Fibroblast of skin of right quadriceps (primary cell): Measurements from ENCODE around the gene TTC6.

Experiments used
- DNase-seq: peaks from one replicate; pipeline ENCODE4 v3.0.0-alpha.2; 2013

TTC6 gene

GRCh38 chr14:37586797-37587130 lies 8.7 kb upstream of the TTC6 start:
- no peak for DNase-seq

DNA sequence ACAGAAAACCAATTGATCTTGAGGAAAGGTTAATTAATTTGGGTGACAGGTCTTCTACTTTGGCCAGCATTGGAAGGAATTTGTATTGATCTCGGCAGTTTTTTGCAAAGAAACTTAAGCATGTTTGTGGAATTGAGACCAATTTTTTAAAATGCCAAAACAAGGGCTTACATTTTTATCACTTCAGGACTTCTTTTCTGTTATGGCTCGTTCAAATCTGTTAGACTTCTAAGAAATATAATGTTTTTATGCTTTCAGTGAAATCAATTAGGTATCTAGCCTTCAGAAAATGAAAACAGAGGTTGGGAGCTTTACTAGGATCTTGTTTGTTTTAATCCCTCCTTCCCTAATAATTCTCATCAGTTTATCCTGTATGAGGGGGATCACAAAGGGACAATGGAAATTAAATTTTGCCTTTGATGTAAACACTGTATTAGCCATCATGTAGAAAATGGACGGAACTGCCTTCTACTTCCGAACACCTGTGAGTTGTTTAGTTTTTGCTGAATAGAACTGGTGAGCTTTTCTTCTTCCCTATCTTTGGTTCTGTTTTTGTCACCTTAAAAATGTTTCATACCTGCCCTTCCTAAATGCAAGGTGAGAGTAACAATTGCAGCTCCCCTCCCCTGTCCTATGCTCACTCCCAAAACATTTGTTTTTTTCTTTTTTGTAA lies 8.2 kb upstream of the TTC6 start:
- no peak for DNase-seq

GRCh38 chr14:37587881-37588666 lies 7.4 kb upstream of the TTC6 start:
- DNase-seq = no peak

- DNase-seq = no peak
These were observed 6.8 kb upstream of the TTC6 start for GRCh38 chr14:37588667-37588955.

- DNase-seq = no peak
These were observed 6.3 kb upstream of the TTC6 start for GRCh38 chr14:37588956-37589714.

DNA sequence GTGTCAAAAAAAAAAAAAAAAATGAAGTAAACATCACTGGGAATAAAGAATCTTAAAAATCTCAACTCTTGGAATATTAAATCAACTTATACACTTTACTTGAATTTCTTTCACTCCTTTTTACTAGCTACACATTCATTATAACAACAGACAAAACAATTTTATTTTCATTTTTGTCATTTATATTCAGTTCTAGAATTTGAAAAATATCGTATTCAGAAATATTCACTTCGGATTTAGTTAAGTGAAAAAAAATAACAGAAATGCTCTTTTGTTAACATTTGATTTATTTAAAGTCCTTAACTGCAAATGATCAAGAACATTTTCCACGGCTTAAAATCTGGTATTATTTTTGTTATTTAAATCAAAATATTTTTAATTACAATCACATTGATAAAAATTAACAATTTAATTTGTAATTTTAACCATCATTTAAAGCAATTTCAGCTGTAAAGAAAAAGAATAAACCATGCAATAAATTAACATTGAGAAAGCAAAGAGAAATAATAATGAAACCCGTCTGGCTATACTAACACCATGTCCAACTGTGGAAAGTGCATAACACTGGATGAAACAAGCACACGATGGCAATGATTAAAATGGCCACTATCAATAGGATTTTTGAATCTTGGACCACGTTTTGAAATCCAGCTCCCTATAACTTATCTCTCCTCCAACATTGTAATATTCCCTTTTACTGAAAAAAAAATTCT lies 5.6 kb upstream of the TTC6 start:
- no peak for DNase-seq

GRCh38 chr14:37590428-37591139 lies 4.8 kb upstream of the TTC6 start:
- DNase-seq = no peak

- no peak for DNase-seq
These were observed 4.0 kb upstream of the TTC6 start for GRCh38 chr14:37591311-37591940.

DNA sequence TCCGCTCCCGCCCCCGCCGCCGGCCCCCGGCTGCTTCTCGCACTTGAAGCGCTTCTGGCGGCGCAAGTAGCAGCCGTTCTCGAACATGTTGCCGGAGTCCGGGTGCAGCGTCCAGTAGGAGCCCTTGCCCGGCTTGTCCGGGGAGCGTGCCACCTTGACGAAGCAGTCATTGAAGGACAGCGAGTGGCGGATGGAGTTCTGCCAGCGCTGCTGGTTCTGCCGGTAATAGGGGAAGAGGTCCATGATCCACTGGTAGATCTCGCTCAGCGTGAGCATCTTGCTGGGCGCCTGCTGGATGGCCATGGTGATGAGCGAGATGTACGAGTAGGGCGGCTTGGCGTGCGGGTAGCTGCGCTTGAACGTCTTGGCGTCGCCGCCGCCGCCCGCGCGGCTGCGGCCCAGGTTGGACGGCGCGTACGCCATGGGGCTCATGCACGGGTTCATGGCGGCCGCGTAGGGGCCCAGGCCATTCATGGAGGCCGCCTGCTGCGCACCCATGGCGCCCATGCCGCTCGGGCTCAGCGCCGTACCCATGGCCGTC lies 3.4 kb upstream of the TTC6 start:
- no peak for DNase-seq

DNA sequence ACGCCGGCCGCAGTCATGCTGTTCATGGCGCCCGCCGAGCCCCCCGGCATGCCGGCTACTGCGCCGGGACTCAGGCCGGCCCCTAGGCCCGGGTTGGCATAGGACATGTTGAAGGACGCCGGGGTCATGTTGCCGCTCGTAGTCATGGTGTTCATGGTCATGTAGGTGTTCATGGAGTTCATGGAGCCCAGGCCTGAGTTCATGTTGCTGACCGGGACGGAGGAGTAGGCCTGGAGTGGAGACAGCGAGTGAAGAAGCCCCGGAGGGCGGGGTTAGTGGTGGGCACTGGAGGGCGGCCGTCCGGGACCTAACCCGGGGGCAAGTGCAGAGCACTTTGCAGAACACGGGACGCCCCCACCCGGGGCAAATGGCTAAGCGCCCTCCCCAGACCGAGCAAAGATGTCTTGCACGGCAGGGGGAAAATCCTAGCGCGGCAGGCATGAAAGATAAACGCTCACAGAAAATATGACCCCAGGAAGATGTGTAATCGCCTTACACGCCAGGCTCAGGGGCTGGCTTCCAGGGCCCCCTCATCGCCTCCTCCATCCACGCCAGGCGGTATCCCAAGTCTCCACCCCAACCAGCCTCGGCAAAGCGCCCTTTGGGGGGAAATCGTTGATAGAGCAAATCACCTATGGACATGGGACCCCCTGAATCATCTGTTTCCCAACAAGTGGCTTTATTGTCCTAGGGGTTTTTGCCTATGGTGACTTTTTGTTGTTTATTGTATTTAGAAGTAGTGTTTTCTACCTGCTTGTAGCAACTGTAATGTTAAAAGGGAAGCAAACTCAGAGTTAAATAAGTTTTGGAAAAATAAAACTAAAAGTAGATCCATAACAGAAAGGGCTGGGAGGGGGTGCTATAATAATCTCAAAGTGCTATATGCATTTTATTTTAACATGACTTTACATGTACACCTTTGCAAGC lies 2.7 kb upstream of the TTC6 start:
- no peak for DNase-seq

GRCh38 chr14:37593511-37594237 lies 1.8 kb upstream of the TTC6 start:
- no peak for DNase-seq

GRCh38 chr14:37594238-37594970 lies 1.0 kb upstream of the TTC6 start:
- DNase-seq = peak; percentile 77

DNA sequence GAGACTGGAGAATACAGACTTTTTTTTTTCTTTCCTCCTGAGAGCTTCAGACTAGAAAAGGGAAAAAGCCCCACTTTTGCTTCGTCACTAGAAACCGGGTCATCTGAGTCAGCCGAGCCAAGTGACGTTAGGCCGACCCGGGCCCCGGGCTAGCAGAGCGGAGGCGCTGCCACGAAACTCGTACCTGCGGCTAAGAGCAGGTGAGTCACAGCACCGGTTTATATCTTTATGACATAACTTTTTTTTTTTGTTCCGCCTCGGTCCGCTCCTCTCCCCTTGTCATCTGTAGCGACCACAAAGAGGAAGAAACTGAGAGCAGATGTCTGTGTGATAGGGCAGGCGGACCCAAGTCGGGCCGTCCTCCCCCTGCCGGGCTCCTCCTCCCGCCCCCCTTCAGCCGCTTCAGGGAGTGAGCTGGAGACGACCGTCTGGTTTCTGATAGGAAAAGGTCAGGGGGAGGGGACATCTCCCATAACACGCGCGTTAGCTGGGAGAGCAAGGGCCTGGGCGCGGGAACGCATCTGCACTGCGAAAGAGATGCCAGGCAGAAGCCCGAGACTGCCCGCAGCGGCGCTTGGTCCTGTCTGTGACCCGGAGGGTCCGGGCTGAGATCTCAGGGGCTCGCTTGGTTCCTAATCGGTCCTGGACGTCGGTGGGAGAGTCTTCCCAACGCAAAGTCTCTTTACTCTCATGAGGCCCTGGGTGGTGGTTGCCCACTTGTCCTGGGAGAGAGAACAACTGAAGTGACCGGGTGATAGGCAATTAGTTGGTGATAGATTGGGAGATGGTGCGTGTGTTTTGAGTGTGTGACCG lies 586 bp downstream of the TTC6 start:
- no peak for DNase-seq

GRCh38 chr14:37596790-37597472 lies 1.5 kb downstream of the TTC6 start:
- no peak for DNase-seq

DNA sequence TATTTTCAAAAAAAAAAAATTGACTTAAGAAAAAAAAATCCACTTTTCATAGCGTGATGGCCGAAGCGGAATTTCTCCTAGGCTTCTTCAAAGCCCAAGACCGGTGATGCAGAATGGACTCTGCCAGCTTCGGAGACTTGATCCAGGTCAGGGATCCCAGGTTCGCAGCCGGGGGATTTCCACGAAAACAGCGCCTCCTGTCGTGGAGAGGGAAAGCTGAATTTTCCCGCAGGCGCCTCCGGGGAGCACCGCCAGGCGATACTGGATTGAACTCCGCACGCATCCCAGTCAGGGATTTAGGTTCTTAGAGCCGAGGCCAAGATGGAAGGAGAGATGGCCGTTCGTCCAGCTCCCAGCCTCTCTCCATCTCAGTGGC lies 2.1 kb downstream of the TTC6 start:
- DNase-seq = no peak

DNA sequence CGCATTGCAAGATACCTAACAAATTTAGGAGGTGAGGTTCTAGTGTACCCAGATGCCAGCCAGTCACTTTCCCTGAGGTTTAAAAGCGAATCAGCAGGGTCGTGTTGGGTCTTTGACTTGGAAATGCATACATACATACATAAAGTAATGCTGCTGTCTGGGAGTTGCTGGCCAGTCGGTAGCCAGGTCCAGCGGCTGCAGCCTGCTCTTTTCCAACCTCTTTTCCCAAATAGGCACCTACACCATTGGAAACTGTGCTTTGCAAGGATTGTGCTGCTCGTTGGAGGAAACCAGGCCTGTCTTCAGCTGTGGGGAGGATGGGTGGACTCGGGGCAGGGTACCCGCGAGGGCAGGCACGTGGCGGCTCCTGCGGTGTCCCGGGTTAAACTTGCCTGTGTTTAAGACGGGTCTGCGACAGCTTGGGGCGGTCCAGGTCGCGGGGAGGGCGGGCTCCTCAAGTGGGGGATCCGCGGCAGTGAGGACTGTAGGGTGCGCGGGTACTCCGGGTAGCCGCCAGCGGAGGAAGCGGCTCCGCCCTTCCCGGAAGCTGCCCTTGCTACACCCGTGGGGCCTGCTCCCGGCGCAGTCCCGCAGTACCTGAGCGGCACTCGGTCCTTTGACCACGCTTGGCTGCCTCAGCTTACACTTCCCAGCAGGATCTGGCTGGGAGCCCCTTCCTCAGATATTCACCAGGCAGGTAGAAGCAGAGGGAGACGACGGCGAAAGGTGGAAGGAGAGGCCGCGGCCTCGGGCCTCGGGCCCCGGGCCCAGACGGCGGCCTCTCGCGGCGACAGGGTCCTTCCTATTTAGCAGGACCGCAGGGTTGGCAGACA lies 2.7 kb downstream of the TTC6 start:
- DNase-seq = no peak
